K562 treated with DMSO at 1 percent for 24 hours (cell line): ENCODE measurements around the gene ARIH1. TPM values are rescaled to one million over a fixed set of nuclear protein-coding genes. Genes with fewer than 3 reads are reported as not detected.

Source experiments
- total RNA-seq: library from RNA; unstranded; fragments of 300-600 nt; gene quantifications from 2 replicates; pipeline ENCODE4 v1.2.3, GENCODE V29; 2022; ENCODE audit warnings: low read depth; ENCODE audit not compliant: insufficient read depth

The ARIH1 gene
- 19.8 and 33.2 TPM in 2 replicates for total RNA-seq

DNA sequence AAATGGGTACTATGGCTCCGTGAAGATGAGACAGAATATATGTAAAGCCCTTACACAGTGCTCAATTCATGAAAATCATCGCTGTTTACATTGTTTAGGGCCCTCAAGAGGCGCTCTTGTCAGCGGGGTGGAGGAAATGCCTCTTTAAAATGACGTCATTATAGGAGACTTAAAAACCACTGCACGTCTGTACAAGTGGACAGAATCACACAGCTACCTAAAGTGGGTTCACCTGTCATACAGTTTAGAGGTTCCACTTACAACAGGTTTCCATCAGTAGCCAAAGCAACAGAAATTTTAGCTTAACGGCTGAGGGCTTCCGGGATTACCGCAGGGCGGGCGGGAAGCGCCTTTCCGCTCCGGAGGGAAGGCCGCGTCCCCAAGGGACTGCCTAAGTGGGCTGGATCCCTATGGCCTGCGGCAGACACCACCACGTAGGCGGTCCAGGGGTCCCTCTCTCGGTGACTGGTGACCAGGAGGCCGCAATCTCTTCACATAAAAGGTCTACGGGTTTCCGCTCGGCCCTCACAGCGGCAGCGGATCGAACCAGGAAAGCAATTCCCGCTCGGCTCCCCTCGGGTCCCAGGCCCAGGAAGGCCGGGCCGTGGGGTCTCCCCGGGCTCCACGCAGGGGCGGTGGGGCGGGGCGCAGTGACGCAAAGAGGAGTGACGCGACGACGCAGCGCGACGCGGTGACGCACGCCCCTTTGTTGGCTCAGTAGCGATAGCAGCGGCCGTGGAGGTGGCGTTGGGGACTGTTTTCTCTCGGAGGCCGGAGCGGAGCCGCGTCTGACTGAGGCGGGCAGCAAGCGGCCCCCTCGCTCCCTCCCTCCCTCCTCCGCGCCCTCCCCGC, at the start of gene ARIH1:
ARIH1 (plus strand) TSS at position 717 of the 852 bp plus-strand sequence. CDS start 310 bp downstream, outside the sequence.

Other genes with a start within 250 kb of the ARIH1 start
- gene PKM, start 243.1 kb upstream of the ARIH1 start, total RNA-seq, result 1,389 and 1,398 TPM in 2 replicates
- 29.1 and 29.6 TPM in 2 replicates for gene PARP6, start 201.8 kb upstream of the ARIH1 start, total RNA-seq
- 0.25 and 0.79 TPM in 2 replicates for gene CELF6, start 154.2 kb upstream of the ARIH1 start, total RNA-seq
- gene HEXA, start 98.3 kb upstream of the ARIH1 start, total RNA-seq, result 111 and 115 TPM in 2 replicates
- gene TMEM202, start 76.0 kb upstream of the ARIH1 start, total RNA-seq, result not detected in 2 replicates
- gene GOLGA6B, start 180.4 kb downstream of the ARIH1 start, total RNA-seq, result not detected in 2 replicates
- not detected in 2 replicates for gene HIGD2B, start 211.9 kb downstream of the ARIH1 start, total RNA-seq
- gene BBS4, start 211.9 kb downstream of the ARIH1 start, total RNA-seq, result 24.5 and 29.6 TPM in 2 replicates